ENCODE results near the gene GPR31.

DNA sequence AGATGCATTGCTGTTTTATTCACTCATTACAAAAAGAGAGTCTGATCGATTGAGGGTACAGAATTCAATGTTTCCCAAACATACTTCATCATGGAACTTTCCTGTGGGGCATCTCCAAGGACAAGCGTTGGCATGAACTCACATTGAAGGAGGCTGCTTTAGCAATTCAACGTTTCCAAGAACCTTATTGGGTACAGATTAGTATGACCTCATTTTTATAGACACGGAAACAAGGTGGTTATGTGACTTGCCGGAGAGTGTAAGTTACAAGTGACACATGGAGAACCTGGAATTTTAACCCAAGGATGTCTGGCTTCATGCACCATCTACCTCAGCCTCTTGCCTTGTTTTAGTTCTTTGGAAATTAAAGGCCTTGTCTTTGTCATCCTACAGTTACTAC, 8.8 kb downstream of the GPR31 start:
- TF ChIP-seq, protein P1, sequence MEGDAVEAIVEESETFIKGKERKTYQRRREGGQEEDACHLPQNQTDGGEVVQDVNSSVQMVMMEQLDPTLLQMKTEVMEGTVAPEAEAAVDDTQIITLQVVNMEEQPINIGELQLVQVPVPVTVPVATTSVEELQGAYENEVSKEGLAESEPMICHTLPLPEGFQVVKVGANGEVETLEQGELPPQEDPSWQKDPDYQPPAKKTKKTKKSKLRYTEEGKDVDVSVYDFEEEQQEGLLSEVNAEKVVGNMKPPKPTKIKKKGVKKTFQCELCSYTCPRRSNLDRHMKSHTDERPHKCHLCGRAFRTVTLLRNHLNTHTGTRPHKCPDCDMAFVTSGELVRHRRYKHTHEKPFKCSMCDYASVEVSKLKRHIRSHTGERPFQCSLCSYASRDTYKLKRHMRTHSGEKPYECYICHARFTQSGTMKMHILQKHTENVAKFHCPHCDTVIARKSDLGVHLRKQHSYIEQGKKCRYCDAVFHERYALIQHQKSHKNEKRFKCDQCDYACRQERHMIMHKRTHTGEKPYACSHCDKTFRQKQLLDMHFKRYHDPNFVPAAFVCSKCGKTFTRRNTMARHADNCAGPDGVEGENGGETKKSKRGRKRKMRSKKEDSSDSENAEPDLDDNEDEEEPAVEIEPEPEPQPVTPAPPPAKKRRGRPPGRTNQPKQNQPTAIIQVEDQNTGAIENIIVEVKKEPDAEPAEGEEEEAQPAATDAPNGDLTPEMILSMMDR (IDR thresholded peaks at IDR 0.05) = no peak
- no peak for TF ChIP-seq POLR2A (IDR thresholded peaks at IDR 0.05)
